C4-2B (cell line): Measurements from ENCODE around the gene DNAAF2.
A peak's percentile ranks its signal among the peaks of the same experiment; 100 is the strongest.

Source experiments
- H3K27ac ChIP-seq: fragments of 450-650 bp; 2 replicates; pipeline ENCODE4 v1.5.1; 2017
- CTCF ChIP-seq: fragments of 450-650 bp; conservative IDR thresholded peaks from 2 replicates; pipeline ENCODE4 v1.5.1; 2017; ENCODE audit warnings: mild to moderate bottlenecking
- ZFX ChIP-seq: fragments of 450-650 bp; IDR thresholded peaks from 2 replicates; pipeline ENCODE4 v1.6.1; 2017

DNAAF2 gene

DNA sequence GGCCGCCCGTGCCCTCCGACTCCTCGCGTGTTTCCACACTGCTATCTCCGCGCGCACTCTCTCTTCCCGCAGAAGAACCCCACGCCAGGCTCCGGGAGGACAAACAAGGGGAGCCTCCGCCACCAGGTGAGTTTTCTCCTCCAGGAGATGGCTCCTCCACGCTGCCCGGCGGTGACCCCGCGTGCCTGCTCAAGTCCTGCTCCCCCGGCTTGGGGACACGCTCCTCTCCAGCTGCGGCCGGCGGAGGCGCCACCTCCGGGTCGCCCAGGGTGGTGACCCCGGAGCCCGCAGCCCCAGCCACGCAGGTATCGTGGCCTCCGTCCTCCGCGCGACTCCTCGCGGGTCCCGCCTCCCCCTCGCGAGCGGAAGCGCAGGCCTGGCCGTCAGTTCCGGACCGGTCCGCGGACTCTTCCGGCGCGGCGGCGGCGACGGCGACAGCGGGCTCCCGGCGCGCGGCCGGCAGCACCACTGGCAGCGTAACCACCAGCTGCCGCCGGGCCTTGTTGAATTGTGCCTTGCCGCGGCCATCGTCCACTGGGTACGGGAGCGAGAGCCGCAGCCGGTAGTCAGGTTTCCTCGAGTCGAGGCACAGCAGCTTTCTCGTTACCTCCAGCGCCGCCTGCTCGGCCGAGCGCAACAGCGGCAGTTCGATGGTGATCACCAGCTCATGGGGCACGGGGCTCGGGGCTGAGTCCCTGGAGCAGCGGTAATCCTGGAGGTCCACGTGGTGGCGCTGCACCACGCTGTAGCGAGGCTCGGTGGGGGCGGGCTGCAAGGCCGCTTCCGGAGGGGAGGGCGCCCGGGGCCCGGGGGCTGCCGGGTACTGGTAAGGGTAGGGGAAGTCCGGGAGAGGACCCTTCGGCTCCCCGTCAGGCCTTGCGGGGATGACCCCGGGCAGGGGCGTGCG is 1.2 kb downstream of the DNAAF2 start:
- H3K27ac ChIP-seq, result peak overlapping the region; percentile 95
- TF ChIP-seq CTCF, result peak; percentile 96
- peak; percentile 82 for TF ChIP-seq ZFX

- no peak overlapping the region for H3K27ac ChIP-seq
- no peak for TF ChIP-seq ZFX
- no peak for TF ChIP-seq CTCF
These were observed 10.9 kb downstream of the DNAAF2 start for GRCh38 chr14:49623941-49624839.

- no peak overlapping the region for H3K27ac ChIP-seq
- no peak for TF ChIP-seq ZFX
- TF ChIP-seq CTCF, result no peak
These were observed 11.7 kb downstream of the DNAAF2 start for GRCh38 chr14:49623387-49623786.

DNA sequence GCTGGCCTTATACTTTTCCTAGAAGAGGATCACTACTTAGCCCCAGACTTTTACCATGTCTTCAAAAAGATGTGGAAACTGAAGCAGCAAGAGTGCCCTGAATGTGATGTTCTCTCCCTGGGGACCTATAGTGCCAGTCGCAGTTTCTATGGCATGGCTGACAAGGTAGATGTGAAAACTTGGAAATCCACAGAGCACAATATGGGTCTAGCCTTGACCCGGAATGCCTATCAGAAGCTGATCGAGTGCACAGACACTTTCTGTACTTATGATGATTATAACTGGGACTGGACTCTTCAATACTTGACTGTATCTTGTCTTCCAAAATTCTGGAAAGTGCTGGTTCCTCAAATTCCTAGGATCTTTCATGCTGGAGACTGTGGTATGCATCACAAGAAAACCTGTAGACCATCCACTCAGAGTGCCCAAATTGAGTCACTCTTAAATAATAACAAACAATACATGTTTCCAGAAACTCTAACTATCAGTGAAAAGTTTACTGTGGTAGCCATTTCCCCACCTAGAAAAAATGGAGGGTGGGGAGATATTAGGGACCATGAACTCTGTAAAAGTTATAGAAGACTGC is 12.9 kb downstream of the DNAAF2 start:
- peak overlapping the region; percentile 98 for H3K27ac ChIP-seq
- TF ChIP-seq CTCF (no peak), ZFX (no peak)

DNA sequence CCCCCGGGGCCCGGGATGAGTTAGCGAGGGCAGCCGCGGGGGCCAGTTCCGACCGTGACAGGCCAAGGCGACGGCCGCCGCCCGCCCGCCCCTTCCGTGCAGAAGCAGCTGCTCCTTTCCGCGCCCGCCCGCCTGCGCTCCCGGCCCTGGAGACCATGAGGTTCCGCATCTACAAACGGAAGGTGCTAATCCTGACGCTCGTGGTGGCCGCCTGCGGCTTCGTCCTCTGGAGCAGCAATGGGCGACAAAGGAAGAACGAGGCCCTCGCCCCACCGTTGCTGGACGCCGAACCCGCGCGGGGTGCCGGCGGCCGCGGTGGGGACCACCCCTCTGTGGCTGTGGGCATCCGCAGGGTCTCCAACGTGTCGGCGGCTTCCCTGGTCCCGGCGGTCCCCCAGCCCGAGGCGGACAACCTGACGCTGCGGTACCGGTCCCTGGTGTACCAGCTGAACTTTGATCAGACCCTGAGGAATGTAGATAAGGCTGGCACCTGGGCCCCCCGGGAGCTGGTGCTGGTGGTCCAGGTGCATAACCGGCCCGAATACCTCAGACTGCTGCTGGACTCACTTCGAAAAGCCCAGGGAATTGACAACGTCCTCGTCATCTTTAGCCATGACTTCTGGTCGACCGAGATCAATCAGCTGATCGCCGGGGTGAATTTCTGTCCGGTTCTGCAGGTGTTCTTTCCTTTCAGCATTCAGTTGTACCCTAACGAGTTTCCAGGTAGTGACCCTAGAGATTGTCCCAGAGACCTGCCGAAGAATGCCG is 13.7 kb downstream of the DNAAF2 start:
- H3K27ac ChIP-seq, result peak overlapping the region; percentile 98
- TF ChIP-seq CTCF, result peak; percentile 17; the same call in 1 of the 2 replicates
- peak; percentile 73 for TF ChIP-seq ZFX

GRCh38 chr14:49620182-49621113 is 14.6 kb downstream of the DNAAF2 start, which contains the start of the genes MGAT2 and RPL36AL:
Gene MGAT2, plus strand, starts transcription at chr14:49620799. Its CDS starts 470 bp downstream, at chr14:49621269.
Gene RPL36AL, minus strand, starts transcription at chr14:49620626. Its CDS starts 1,522 bp downstream, at chr14:49619104.
- peak; percentile 82 for TF ChIP-seq ZFX
- peak; percentile 37 for TF ChIP-seq CTCF

More at GRCh38 chr14:49620182-49621113, 14.6 kb downstream of the DNAAF2 start, which contains the start of the genes MGAT2 and RPL36AL:
- H3K27ac ChIP-seq, result peak within 1 kb of the TSS; percentile 98
